Sigmoid colon (tissue), 7 donors: ENCODE results near the gene PRKAG2. TPM values are rescaled to one million over a fixed set of nuclear protein-coding genes. Genes with fewer than 3 reads are reported as not detected.

ENCODE experiments used
- DNase-seq: peaks from one replicate; pipeline ENCODE4 v3.0.0-alpha.2; 2019
- H3K27ac ChIP-seq, 4 donors: fragments of 200-600 bp; sonication (generic); one replicate each; pipeline ENCODE4 v1.5.1; 2016 to 2019; ENCODE audit warnings: mild to moderate bottlenecking in 1 of 4
- H3K27me3 ChIP-seq, 3 donors: fragments of 200-600 bp; sonication (generic); one replicate each; pipeline ENCODE4 v1.5.1; 2019; ENCODE audit warnings: mild to moderate bottlenecking in 1 of 3
- H3K36me3 ChIP-seq, 4 donors: fragments of 200-600 bp; sonication (generic); one replicate each; pipeline ENCODE4 v1.5.1; 2016 to 2019
- H3K4me1 ChIP-seq, 4 donors: fragments of 200-600 bp; sonication (generic); one replicate each; pipeline ENCODE4 v1.5.1; 2017 to 2019
- H3K4me3 ChIP-seq, 4 donors: fragments of 200-600 bp; sonication (generic); one replicate each; pipeline ENCODE4 v1.5.1; 2017 to 2019; ENCODE audit warnings: mild to moderate bottlenecking in 2 of 4, moderate library complexity in 1 of 4
- H3K9me3 ChIP-seq, 4 donors: fragments of 200-600 bp in 3 of 4; sonication (generic) in 3 of 4; one replicate each; pipeline versions ENCODE4 v1.5.1 to v1.6.1; 2013 to 2019
- EP300 ChIP-seq, 4 donors: sonication (generic); formaldehyde crosslinking; IDR thresholded peaks; one replicate each; pipeline ENCODE4 v1.6.1; 2017; ENCODE audit warnings: antibody characterized with exemption in 4 of 4
- POLR2A ChIP-seq, 2 donors: fragments of 450-650 bp; IDR thresholded peaks; one replicate each; pipeline ENCODE4 v1.6.1; 2016; ENCODE audit warnings: antibody characterized with exemption in 2 of 2, mild to moderate bottlenecking in 2 of 2, moderate library complexity in 2 of 2
- POLR2AphosphoS5 ChIP-seq, 4 donors: sonication (generic); formaldehyde crosslinking; IDR thresholded peaks; one replicate each; pipeline ENCODE4 v1.6.1; 2017; ENCODE audit warnings: antibody characterized with exemption in 4 of 4
- WGBS, 2 donors: extraction: QIAGEN DNeasy Blood & Tissue Kit; methylation state at CpG; one replicate each; pipeline ENCODE4 v1.1.7; 2013; 5-methylcytosine and 5-hydroxymethylcytosine counted together
- intact Hi-C: fragments of 100-400 bp; cut with DNase I; formaldehyde crosslinking; loops from one replicate; pipeline ENCODE4 v1.15.1; 2023
- polyA plus RNA-seq, 3 donors: library from polyadenylated mRNA; stranded (reverse); fragments of 200-250 nt; gene quantifications; one replicate each; pipeline ENCODE4 v1.2.3, GENCODE V29; 2013
- total RNA-seq, 4 donors: library from RNA; depleted of rRNA; stranded (reverse); fragments of >200 nt; gene quantifications; one replicate each; pipeline ENCODE4 v1.1.0, GENCODE V29; 2016
- TF ChIP-seq, protein P1 (sequence below), 4 experiments: fragments of 450-650 bp in 3 of 4; fragments of 200-600 bp in 1 of 4; IDR thresholded peaks; one replicate each; pipeline ENCODE4 v1.5.1; 2016 to 2019; ENCODE audit warnings: antibody characterized with exemption in 4 of 4, mild to moderate bottlenecking in 3 of 4, moderate library complexity in 2 of 4
- donor health status: healthy with polysubstance abuse.
- donor health status: Bipolar disorder and iron deficiency.
- donor health status: healthy.

PRKAG2 gene
- total and polyA plus RNA-seq, 7 donors = 19.2 to 51.2 (median 37.1) TPM

DNA sequence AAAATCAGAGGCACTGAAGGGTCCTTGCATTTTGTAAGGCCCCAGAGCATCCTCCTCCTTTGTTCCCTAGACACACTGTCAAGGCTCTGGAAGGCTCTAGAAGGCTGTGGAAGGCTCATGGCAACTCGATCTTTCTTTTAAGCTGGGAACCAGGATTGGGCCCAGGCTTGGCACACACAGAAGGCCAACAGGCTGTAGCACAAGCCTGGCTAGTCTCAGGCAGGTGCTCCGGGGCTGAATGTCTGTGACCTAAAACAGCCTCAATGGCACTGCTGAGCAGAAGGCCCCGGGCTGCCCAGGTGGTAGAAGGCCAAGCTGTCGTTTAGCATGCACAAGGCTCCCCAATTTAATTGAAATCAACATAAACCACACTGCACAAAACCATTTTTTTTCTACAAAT lies 55.7 kb downstream of the PRKAG2 start:
- intact Hi-C loops = no loop called here
- no peak for DNase-seq
- H3K4me3 ChIP-seq = no peak overlapping the region
- TF ChIP-seq EP300 (IDR thresholded peaks at IDR 0.05) (no peak), POLR2A (IDR thresholded peaks at IDR 0.05) (no peak), POLR2AphosphoS5 (IDR thresholded peaks at IDR 0.05) (no peak)
- TF ChIP-seq, protein P1, sequence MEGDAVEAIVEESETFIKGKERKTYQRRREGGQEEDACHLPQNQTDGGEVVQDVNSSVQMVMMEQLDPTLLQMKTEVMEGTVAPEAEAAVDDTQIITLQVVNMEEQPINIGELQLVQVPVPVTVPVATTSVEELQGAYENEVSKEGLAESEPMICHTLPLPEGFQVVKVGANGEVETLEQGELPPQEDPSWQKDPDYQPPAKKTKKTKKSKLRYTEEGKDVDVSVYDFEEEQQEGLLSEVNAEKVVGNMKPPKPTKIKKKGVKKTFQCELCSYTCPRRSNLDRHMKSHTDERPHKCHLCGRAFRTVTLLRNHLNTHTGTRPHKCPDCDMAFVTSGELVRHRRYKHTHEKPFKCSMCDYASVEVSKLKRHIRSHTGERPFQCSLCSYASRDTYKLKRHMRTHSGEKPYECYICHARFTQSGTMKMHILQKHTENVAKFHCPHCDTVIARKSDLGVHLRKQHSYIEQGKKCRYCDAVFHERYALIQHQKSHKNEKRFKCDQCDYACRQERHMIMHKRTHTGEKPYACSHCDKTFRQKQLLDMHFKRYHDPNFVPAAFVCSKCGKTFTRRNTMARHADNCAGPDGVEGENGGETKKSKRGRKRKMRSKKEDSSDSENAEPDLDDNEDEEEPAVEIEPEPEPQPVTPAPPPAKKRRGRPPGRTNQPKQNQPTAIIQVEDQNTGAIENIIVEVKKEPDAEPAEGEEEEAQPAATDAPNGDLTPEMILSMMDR (IDR thresholded peaks at IDR 0.05) = no peak
- 92 to 95% methylated on average over 4 of the region's 4 CpGs for WGBS, 2 donors
- peaks cover 0 to 17% (median 13%) of the 10 kb centered on the region in 4 donors for H3K4me1 ChIP-seq
- H3K27me3 ChIP-seq = no peaks in the 10 kb centered on the region
- H3K27ac ChIP-seq = no peak overlapping the region
- H3K9me3 ChIP-seq = no peaks in the 10 kb centered on the region
- H3K36me3 ChIP-seq = no peaks in the 10 kb centered on the region

DNA sequence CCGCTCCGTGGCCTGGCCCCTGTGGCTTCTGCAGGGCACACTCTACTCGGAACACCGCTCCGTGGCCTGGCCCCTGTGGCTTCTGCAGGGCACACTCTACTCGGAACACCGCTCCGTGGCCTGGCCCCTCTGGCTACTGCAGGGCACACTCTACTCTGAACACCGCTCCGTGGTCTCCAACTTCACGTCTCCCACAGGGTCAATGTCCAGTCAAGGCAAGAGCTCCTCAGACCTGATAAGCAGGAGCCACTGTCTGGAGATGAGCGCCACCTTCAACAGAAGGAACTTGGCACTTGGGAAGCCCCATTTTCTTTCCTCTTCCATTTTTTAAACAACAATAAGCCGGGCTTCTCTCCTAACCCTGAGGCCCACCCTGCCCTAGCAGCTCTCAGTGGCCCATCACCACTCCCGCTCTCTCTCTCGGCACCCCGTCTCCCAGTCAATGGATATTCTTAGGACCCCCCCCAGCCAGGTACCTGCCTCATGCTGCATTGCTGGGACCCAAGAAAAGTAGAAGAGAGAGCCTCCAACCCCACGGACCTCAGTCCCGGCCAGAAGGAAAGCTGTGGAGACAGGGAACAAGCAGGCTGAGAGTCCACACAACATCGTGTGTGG lies 56.3 kb downstream of the PRKAG2 start:
- no peak for DNase-seq
- TF ChIP-seq EP300 (IDR thresholded peaks at IDR 0.05) (no peak), POLR2AphosphoS5 (IDR thresholded peaks at IDR 0.05) (no peak), POLR2A (IDR thresholded peaks at IDR 0.05) (no peak)
- TF ChIP-seq, protein P1 (IDR thresholded peaks at IDR 0.05) = no peak
- H3K4me3 ChIP-seq = no peak overlapping the region
- H3K27ac ChIP-seq = no peak overlapping the region
- 76 to 91% methylated on average over 13 to 16 of the region's 19 CpGs for WGBS, 2 donors
- intact Hi-C loops = no loop called here
- peaks cover 0 to 17% (median 13%) of the 10 kb centered on the region in 4 donors for H3K4me1 ChIP-seq
- no peaks in the 10 kb centered on the region for H3K36me3 ChIP-seq
- H3K9me3 ChIP-seq = no peaks in the 10 kb centered on the region
- H3K27me3 ChIP-seq = no peaks in the 10 kb centered on the region

DNA sequence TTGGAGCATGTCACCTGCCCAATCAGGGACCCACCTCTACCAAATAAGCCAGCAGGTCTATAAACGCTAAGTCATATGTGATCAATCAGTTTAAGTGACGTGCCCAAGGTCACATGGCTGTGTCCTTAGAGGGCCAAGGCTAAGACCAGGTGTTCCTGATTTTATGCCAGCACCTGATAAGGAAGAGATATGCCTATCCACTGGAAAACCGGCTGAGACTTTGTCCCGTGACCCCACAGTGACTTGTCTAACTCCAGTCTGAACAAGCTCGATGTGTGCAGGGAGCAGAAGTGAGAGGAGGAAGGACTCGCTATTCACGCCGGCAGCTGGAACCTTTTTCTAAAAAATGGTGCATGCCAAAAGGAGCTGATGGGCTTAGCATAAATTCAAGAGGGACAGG lies 57.0 kb downstream of the PRKAG2 start:
- no peaks in the 10 kb centered on the region for H3K36me3 ChIP-seq
- peaks cover 0 to 14% (median 13%) of the 10 kb centered on the region in 4 donors for H3K4me1 ChIP-seq
- no peak overlapping the region for H3K27ac ChIP-seq
- intact Hi-C loops = no loop called here
- DNase-seq = no peak
- no peak for TF ChIP-seq POLR2A (IDR thresholded peaks at IDR 0.05)
- TF ChIP-seq, protein P1 (IDR thresholded peaks at IDR 0.05) = no peak
- TF ChIP-seq EP300 (IDR thresholded peaks at IDR 0.05) = no peak
- no peak for TF ChIP-seq POLR2AphosphoS5 (IDR thresholded peaks at IDR 0.05)
- H3K9me3 ChIP-seq = no peaks in the 10 kb centered on the region
- no peak overlapping the region for H3K4me3 ChIP-seq
- WGBS, 2 donors = 17 to 65% methylated on average over 8 of the region's 8 CpGs
- no peaks in the 10 kb centered on the region for H3K27me3 ChIP-seq

DNA sequence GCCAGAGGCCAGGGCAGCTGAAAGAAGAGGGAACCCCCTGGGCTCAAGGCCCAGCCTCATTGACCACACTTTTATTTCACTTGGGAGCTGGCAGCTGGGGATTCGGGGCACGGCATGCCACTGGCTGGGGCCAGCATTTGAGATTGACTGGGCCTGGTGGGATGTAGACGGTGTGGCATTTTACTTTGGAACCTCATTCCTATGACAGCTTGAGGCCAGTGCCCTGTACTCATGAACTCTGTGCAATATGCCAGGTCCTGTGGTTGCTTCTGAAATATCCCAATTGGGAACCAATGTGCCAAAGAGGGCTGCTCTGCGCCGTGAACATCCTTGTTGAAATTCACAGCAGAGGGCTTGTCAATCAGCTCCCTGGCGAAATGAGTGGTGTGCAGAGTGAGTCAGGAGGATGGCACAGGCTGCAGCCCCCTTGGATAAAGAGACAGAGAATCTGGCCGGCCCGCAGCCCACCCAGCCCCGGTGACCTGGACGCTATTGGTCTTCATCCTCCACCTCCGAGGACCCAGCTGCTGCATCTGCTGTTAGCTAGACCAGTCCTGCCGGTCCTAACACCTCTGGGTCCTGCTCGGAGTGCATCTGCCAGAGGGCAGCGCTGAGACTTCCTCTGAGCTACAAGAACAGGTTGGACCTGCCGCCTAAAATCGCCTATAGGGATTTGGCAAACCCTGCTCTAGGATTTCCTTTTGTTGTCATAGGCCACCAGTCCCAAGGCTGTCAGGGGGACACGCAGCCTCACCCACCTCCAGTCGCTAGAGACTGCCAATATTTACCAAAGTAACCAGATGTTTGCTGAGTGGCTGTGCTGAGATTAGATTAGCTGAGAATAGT lies 58.0 kb downstream of the PRKAG2 start:
- DNase-seq = no peak
- Histone ChIP-seq H3K9me3 (no peaks in the 10 kb centered on the region), H3K27me3 (no peaks in the 10 kb centered on the region), H3K4me1 (peaks cover 0 to 5% (median 5%) of the 10 kb centered on the region in 4 donors), H3K36me3 (no peaks in the 10 kb centered on the region), H3K27ac (no peak overlapping the region), H3K4me3 (no peak overlapping the region)
- TF ChIP-seq, protein P1 (IDR thresholded peaks at IDR 0.05) = no peak
- no peak for TF ChIP-seq POLR2A (IDR thresholded peaks at IDR 0.05)
- no peak for TF ChIP-seq EP300 (IDR thresholded peaks at IDR 0.05)
- no peak for TF ChIP-seq POLR2AphosphoS5 (IDR thresholded peaks at IDR 0.05)
- intact Hi-C loops = no loop called here
- WGBS, 2 donors = 52 to 82% methylated on average over 18 of the region's 18 CpGs
